ENCODE results near the gene DNAJB11.

DNA sequence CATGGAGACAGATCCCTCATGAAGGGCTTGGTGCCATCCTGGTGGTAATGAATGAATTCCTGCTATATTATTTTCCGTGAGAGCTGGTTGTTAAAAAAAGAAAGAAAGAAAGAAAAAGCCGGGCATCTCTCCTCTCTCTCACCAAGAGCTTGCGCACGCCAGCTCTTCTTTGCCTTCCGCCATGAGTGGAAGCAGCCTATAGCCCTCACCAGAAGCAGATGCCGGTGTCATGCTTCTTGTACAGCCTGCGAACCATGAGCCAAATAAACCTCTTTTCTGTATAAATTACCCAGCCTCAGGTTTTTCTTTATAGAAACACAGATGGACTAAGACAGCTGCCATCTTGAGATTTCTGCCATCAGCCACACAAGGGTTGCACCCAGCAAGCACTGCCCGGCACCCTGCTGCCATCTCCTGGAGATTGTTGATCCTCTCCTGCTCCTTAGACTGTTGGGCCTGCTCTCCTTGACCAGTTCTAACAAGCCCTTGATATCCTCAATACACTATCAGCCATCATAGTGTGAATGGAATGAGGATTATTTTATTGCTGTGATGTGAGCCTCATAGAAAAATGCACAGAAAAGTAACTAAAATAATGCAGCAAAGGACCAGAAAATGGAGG lies 38.8 kb downstream of the DNAJB11 start:
- TF ChIP-seq, protein P1, sequence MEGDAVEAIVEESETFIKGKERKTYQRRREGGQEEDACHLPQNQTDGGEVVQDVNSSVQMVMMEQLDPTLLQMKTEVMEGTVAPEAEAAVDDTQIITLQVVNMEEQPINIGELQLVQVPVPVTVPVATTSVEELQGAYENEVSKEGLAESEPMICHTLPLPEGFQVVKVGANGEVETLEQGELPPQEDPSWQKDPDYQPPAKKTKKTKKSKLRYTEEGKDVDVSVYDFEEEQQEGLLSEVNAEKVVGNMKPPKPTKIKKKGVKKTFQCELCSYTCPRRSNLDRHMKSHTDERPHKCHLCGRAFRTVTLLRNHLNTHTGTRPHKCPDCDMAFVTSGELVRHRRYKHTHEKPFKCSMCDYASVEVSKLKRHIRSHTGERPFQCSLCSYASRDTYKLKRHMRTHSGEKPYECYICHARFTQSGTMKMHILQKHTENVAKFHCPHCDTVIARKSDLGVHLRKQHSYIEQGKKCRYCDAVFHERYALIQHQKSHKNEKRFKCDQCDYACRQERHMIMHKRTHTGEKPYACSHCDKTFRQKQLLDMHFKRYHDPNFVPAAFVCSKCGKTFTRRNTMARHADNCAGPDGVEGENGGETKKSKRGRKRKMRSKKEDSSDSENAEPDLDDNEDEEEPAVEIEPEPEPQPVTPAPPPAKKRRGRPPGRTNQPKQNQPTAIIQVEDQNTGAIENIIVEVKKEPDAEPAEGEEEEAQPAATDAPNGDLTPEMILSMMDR (IDR thresholded peaks at IDR 0.05), result no peak
- TF ChIP-seq POLR2A (IDR thresholded peaks at IDR 0.05), result no peak
- no peak for TF ChIP-seq EP300 (IDR thresholded peaks at IDR 0.05)
- no peak for TF ChIP-seq POLR2AphosphoS5 (IDR thresholded peaks at IDR 0.05)
